ENCODE measurements around the gene CCDC69. TPM values are rescaled to one million over a fixed set of nuclear protein-coding genes. Genes with fewer than 3 reads are reported as not detected.

CCDC69 gene
- total and polyA plus RNA-seq, 10 of the 15 experiments (the other 5 are each of a cell fraction or from before 2014, with no cell fraction given): 13.5 to 106 (median 70.1) TPM

DNA sequence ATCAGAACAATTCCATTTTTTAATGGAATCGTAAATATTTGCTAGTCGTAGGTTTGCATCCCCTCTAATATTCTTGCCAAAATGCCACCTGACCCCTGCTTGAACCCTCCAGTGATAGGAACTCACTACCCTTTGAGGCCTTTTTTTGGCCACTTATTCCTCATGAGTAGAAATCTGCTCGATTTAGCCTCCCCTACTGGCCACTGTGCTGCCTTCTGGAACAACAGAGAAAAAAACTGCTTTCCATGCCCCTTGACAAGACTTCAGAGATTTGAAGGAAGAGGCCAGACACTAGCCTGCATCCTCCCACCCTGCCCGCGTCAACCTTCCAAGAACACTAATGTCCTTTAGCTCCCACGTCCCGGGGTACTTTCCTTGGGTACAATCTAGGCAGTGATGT is 4.1 kb downstream of the CCDC69 start:
- FAIRE-seq (no peak), ATAC-seq (no peak), DNase-seq (ENCODE audit: low read depth, low spot score) (no peak)
- Histone ChIP-seq H3K27me3 (replicated peaks in 1 of 2; ENCODE audit: control insufficient read depth in 2 of 2, insufficient read depth in 2 of 2, low read length in 1 of 2) (no peaks in the 10 kb centered on the region), H2AFZ (ENCODE audit: control insufficient read depth, low read depth, low read length) (no peak overlapping the region), H3K79me2 (ENCODE audit: control insufficient read depth, insufficient read depth, low read length) (peaks cover 91% of the 10 kb centered on the region), H3K9ac (ENCODE audit: control insufficient read depth, insufficient read depth, low read length) (no peak overlapping the region; the same call in 1 of the 2 replicates), H3K36me3 (ENCODE audit: control insufficient read depth in 2 of 2, insufficient read depth in 2 of 2, low read length in 1 of 2) (peaks cover 2 to 7% of the 10 kb centered on the region in 2 experiments; a peak in 2 of 4 replicates), H3K4me2 (ENCODE audit: control insufficient read depth, insufficient read depth) (peak overlapping the region; percentile 93), H3K4me3 (peak overlapping the region; percentile 97; the same call in 1 of the 2 replicates), H3K9me3 (replicated peaks; ENCODE audit: control insufficient read depth, insufficient read depth, low read length) (no peaks in the 10 kb centered on the region), H3K27ac (ENCODE audit: control insufficient read depth, insufficient read depth) (no peak overlapping the region), H4K20me1 (ENCODE audit: control insufficient read depth, insufficient read depth) (no peaks in the 10 kb centered on the region), H3K4me1 (ENCODE audit: control insufficient read depth, insufficient read depth, low read length) (peaks cover 44% of the 10 kb centered on the region)
- no TSS peak for BruUV-seq (replicated peaks)
- intact Hi-C loops (cut with micrococcal nuclease; ENCODE audit: unreplicated experiment) (loop anchor here (5.0 kb wide), 1 partner anchor 78 kb away; no protein-coding TSS in a partner anchor), in situ Hi-C loops (cut with MboI) (no loop called here)
- ChIA-PET RAD21 (ENCODE audit: unreplicated experiment) (interaction anchor here (1.4 to 7.8 kb wide), 5 partner anchors 7 to 94 kb away, joined by 4 to 117 read pairs (median 14); partner anchors contain the start of gene GM2A), POLR2A (interaction anchor here (7.2 to 17.1 kb wide), 2 partner anchors 18 to 33 kb away, joined by 90 to 290 read pairs; partner anchors contain the start of gene GM2A), SMC1A (ENCODE audit: uncharacterized antibody, unreplicated experiment) (interaction anchor here (0.7 to 18.6 kb wide), 7 partner anchors 10 to 136 kb away, joined by 3 to 325 read pairs (median 7); partner anchors contain the start of gene GM2A), CTCF (interaction anchor here (1.0 to 17.0 kb wide), 9 partner anchors 9 to 230 kb away, joined by 3 to 293 read pairs (median 10); partner anchors contain the start of gene GM2A)
- 82% methylated on average over 7 of the region's 7 CpGs for WGBS (ENCODE audit: insufficient coverage, insufficient replicate concordance, low lambda C conversion rate, missing lambda C conversion rate)
- no peak for TF ChIP-seq TCF12 (IDR thresholded peaks at IDR 0.05; ENCODE audit: low read depth, low read length)
- no peak for TF ChIP-seq LARP7 (IDR thresholded peaks at IDR 0.05)
- peak; percentile 20; the same call in 1 of the 2 replicates for TF ChIP-seq SMARCA5 (IDR thresholded peaks at IDR 0.05)
- no peak for TF ChIP-seq CBX3 (IDR thresholded peaks at IDR 0.05; ENCODE audit: borderline replicate concordance, low read depth)
- TF ChIP-seq KLF5 (IDR thresholded peaks at IDR 0.05; ENCODE audit: partially characterized antibody): no peak
- TF ChIP-seq, protein P1, sequence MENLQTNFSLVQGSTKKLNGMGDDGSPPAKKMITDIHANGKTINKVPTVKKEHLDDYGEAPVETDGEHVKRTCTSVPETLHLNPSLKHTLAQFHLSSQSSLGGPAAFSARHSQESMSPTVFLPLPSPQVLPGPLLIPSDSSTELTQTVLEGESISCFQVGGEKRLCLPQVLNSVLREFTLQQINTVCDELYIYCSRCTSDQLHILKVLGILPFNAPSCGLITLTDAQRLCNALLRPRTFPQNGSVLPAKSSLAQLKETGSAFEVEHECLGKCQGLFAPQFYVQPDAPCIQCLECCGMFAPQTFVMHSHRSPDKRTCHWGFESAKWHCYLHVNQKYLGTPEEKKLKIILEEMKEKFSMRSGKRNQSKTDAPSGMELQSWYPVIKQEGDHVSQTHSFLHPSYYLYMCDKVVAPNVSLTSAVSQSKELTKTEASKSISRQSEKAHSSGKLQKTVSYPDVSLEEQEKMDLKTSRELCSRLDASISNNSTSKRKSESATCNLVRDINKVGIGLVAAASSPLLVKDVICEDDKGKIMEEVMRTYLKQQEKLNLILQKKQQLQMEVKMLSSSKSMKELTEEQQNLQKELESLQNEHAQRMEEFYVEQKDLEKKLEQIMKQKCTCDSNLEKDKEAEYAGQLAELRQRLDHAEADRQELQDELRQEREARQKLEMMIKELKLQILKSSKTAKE (IDR thresholded peaks at IDR 0.05; ENCODE audit: low read depth, poor library complexity, severe bottlenecking): no peak
- TF ChIP-seq EGR1 (IDR thresholded peaks at IDR 0.05; ENCODE audit: borderline replicate concordance in 1 of 2, low read depth in 2 of 2, low read length in 2 of 2): 0 out of 3 replicates have a peak, but pooled peaks of 1 of the 2 experiments have one; percentile 13
- TF ChIP-seq, protein P2, sequence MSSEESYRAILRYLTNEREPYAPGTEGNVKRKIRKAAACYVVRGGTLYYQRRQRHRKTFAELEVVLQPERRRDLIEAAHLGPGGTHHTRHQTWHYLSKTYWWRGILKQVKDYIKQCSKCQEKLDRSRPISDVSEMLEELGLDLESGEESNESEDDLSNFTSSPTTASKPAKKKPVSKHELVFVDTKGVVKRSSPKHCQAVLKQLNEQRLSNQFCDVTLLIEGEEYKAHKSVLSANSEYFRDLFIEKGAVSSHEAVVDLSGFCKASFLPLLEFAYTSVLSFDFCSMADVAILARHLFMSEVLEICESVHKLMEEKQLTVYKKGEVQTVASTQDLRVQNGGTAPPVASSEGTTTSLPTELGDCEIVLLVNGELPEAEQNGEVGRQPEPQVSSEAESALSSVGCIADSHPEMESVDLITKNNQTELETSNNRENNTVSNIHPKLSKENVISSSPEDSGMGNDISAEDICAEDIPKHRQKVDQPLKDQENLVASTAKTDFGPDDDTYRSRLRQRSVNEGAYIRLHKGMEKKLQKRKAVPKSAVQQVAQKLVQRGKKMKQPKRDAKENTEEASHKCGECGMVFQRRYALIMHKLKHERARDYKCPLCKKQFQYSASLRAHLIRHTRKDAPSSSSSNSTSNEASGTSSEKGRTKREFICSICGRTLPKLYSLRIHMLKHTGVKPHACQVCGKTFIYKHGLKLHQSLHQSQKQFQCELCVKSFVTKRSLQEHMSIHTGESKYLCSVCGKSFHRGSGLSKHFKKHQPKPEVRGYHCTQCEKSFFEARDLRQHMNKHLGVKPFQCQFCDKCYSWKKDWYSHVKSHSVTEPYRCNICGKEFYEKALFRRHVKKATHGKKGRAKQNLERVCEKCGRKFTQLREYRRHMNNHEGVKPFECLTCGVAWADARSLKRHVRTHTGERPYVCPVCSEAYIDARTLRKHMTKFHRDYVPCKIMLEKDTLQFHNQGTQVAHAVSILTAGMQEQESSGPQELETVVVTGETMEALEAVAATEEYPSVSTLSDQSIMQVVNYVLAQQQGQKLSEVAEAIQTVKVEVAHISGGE (CRISPR knock-in tag; IDR thresholded peaks at IDR 0.05): no peak
- 0 out of 2 replicates have a peak, but pooled peaks have one; percentile 15 for TF ChIP-seq RAD21 (IDR thresholded peaks at IDR 0.05; ENCODE audit: insufficient read depth, low read depth, low read length)
- no peak for TF ChIP-seq SUPT20H (IDR thresholded peaks at IDR 0.05; ENCODE audit: borderline replicate concordance, control insufficient read depth, low read depth, low read length)
- TF ChIP-seq ZBTB40 (IDR thresholded peaks at IDR 0.05; ENCODE audit: borderline replicate concordance): no peak

Measured in GM12878 (cell line).